ENCODE measurements around the gene ANKRD39.
"Not testable (repeated sequence)": the region's sequence is repeated elsewhere in the genome, so short reads cannot be mapped to it uniquely, and the experiment has no call there.

Gene ANKRD39

GRCh38 chr2:96857667-96858372, at the start of gene ANKRD39:
TSS of gene ANKRD39 (minus strand) at chr2:96858016. CDS start at chr2:96857987, 29 bp downstream.
- peak; percentile 97 for DNase-seq

GRCh38 chr2:96906729-96907114, 48.9 kb upstream of the ANKRD39 start:
- no peak for DNase-seq

- no peak for DNase-seq
Observed at GRCh38 chr2:96903815-96904214, 46.0 kb upstream of the ANKRD39 start.

GRCh38 chr2:96903318-96903717, 45.5 kb upstream of the ANKRD39 start:
- no peak for DNase-seq

- DNase-seq, result no peak
Observed at GRCh38 chr2:96900237-96900636, 42.4 kb upstream of the ANKRD39 start.

GRCh38 chr2:96899413-96899741, 41.6 kb upstream of the ANKRD39 start:
- DNase-seq, result no peak

- no peak for DNase-seq
Observed at GRCh38 chr2:96898641-96899412, 41.0 kb upstream of the ANKRD39 start.

GRCh38 chr2:96898135-96898505, 40.3 kb upstream of the ANKRD39 start:
- DNase-seq, result no peak

- DNase-seq, result peak; percentile 40
Observed at GRCh38 chr2:96897491-96898134, 39.8 kb upstream of the ANKRD39 start.

- peak; percentile 83 for DNase-seq
Observed at GRCh38 chr2:96895746-96896651, 38.2 kb upstream of the ANKRD39 start.

- DNase-seq, result peak; percentile 92
Observed at GRCh38 chr2:96895032-96895745, 37.4 kb upstream of the ANKRD39 start.

GRCh38 chr2:96894151-96894531, 36.3 kb upstream of the ANKRD39 start:
- DNase-seq, result no peak

- DNase-seq, result no peak
Observed at GRCh38 chr2:96893289-96894150, 35.7 kb upstream of the ANKRD39 start.

GRCh38 chr2:96891591-96892333, 33.9 kb upstream of the ANKRD39 start:
- DNase-seq, result peak; percentile 69

GRCh38 chr2:96890726-96891385, 33.0 kb upstream of the ANKRD39 start:
- peak; percentile 59 for DNase-seq

- no peak for DNase-seq
Observed at GRCh38 chr2:96890252-96890651, 32.4 kb upstream of the ANKRD39 start.

GRCh38 chr2:96889502-96889901, 31.7 kb upstream of the ANKRD39 start:
- DNase-seq, result not testable (repeated sequence)

- DNase-seq, result peak; percentile 96
Observed at GRCh38 chr2:96888072-96889011, 30.5 kb upstream of the ANKRD39 start.
